ENCODE results near the gene SLC24A3.

GRCh38 chr20:19538556-19538955, 326.1 kb downstream of the SLC24A3 start:
- no peak for TF ChIP-seq CTCF (optimal IDR thresholded peaks at IDR 0.05 in 1 of 3, IDR thresholded peaks at IDR 0.05 in 1 of 3, conservative IDR thresholded peaks at IDR 0.05 in 1 of 3; ENCODE audit: extremely low read depth in 1 of 3, insufficient read depth in 2 of 3, low read length in 3 of 3)
- no peak for TF ChIP-seq EZH2 (IDR thresholded peaks at IDR 0.05; ENCODE audit: low read length)
